ENCODE measurements around the gene SLC45A3.

SLC45A3 gene

GRCh38 chr1:205623646-205624045, 56.7 kb downstream of the SLC45A3 start:
- no peak for TF ChIP-seq CTCF (IDR thresholded peaks at IDR 0.05)
- Histone ChIP-seq H3K79me2 (peaks cover 11% of the 10 kb centered on the region), H3K9me3 (ENCODE audit: control insufficient read depth, low read length) (no peaks in the 10 kb centered on the region), H3K4me3 (ENCODE audit: low read depth, low read length) (no peak overlapping the region), H3K27ac (no peak overlapping the region), H3K4me1 (no peaks in the 10 kb centered on the region), H3K36me3 (ENCODE audit: control insufficient read depth, insufficient read depth, low read length) (no peaks in the 10 kb centered on the region), H2AFZ (no peak overlapping the region), H3K4me2 (ENCODE audit: low read length) (no peak overlapping the region), H3K9ac (no peak overlapping the region), H3K27me3 (ENCODE audit: control insufficient read depth, insufficient read depth, low read length) (no peaks in the 10 kb centered on the region)

DNA sequence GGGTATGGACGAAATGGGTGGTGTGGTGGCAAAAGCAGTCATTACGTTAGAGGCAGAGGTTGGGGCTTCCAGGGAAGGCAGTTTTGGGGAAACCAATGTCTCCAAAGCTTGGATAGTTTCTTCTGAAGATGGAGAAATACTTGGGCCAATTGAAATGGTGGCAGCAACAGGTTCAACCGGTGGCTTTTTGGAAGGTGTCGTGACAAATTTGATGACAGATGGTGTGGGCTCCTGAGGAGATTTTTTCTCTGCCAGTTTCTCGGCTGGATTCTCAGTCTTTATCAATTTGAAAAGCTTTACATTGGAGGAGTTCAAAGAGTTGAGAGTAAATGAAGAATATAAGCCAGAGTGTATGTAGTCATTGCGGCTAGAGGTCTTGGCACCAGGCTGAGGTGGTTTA, 60.0 kb downstream of the SLC45A3 start:
- Histone ChIP-seq H3K79me2 (no peaks in the 10 kb centered on the region), H3K36me3 (ENCODE audit: control insufficient read depth, insufficient read depth, low read length) (no peaks in the 10 kb centered on the region), H2AFZ (no peak overlapping the region), H3K27me3 (ENCODE audit: control insufficient read depth, insufficient read depth, low read length) (no peaks in the 10 kb centered on the region), H3K4me3 (ENCODE audit: low read depth, low read length) (no peak overlapping the region), H3K27ac (no peak overlapping the region), H3K9me3 (ENCODE audit: control insufficient read depth, low read length) (no peaks in the 10 kb centered on the region), H3K4me2 (ENCODE audit: low read length) (no peak overlapping the region), H3K4me1 (no peaks in the 10 kb centered on the region), H3K9ac (no peak overlapping the region)
- TF ChIP-seq CTCF (IDR thresholded peaks at IDR 0.05) = no peak

DNA sequence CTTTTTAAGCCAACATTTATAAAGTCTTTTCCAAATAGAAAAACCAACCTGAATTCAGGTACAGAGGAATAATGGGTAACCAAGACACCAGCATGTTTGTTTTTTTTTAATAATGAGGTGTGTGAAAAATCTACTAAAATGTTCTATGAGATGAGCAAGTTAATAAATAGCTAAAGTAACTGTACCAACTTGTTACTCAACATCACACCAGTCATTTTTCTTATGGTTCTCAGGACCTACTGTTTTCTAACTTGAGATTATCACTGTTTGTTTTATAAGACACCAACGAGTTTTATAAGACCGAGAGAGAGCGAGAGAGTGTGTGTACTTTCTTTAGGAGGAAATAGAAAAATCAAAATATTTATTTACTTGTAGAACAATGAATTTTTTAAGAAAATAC, 60.9 kb downstream of the SLC45A3 start:
- Histone ChIP-seq H3K4me1 (no peaks in the 10 kb centered on the region), H3K36me3 (ENCODE audit: control insufficient read depth, insufficient read depth, low read length) (no peaks in the 10 kb centered on the region), H3K27ac (no peak overlapping the region), H3K4me3 (ENCODE audit: low read depth, low read length) (no peak overlapping the region), H2AFZ (no peak overlapping the region), H3K4me2 (ENCODE audit: low read length) (no peak overlapping the region), H3K9ac (no peak overlapping the region), H3K27me3 (ENCODE audit: control insufficient read depth, insufficient read depth, low read length) (no peaks in the 10 kb centered on the region), H3K9me3 (ENCODE audit: control insufficient read depth, low read length) (no peaks in the 10 kb centered on the region), H3K79me2 (no peaks in the 10 kb centered on the region)
- no peak for TF ChIP-seq CTCF (IDR thresholded peaks at IDR 0.05)

- Histone ChIP-seq H3K79me2 (no peaks in the 10 kb centered on the region), H3K4me2 (ENCODE audit: low read length) (no peak overlapping the region), H3K36me3 (ENCODE audit: control insufficient read depth, insufficient read depth, low read length) (no peaks in the 10 kb centered on the region), H3K27ac (no peak overlapping the region), H3K4me1 (no peaks in the 10 kb centered on the region), H2AFZ (no peak overlapping the region), H3K9me3 (ENCODE audit: control insufficient read depth, low read length) (no peaks in the 10 kb centered on the region), H3K9ac (no peak overlapping the region), H3K27me3 (ENCODE audit: control insufficient read depth, insufficient read depth, low read length) (no peaks in the 10 kb centered on the region), H3K4me3 (ENCODE audit: low read depth, low read length) (no peak overlapping the region)
- TF ChIP-seq CTCF (IDR thresholded peaks at IDR 0.05) = no peak
Measured at GRCh38 chr1:205616563-205617293, 63.6 kb downstream of the SLC45A3 start.

- H3K27ac ChIP-seq = no peak overlapping the region
Measured at GRCh38 chr1:205615789-205616188, 64.5 kb downstream of the SLC45A3 start.

More at GRCh38 chr1:205615789-205616188, 64.5 kb downstream of the SLC45A3 start:
- Histone ChIP-seq H3K9ac (no peak overlapping the region), H3K27me3 (ENCODE audit: control insufficient read depth, insufficient read depth, low read length) (no peaks in the 10 kb centered on the region), H3K9me3 (ENCODE audit: control insufficient read depth, low read length) (no peaks in the 10 kb centered on the region), H3K4me1 (no peaks in the 10 kb centered on the region), H3K36me3 (ENCODE audit: control insufficient read depth, insufficient read depth, low read length) (no peaks in the 10 kb centered on the region), H2AFZ (no peak overlapping the region), H3K4me3 (ENCODE audit: low read depth, low read length) (no peak overlapping the region), H3K79me2 (no peaks in the 10 kb centered on the region), H3K4me2 (ENCODE audit: low read length) (no peak overlapping the region)
- no peak for TF ChIP-seq CTCF (IDR thresholded peaks at IDR 0.05)
